Esophagus (tissue), 2 donors: ENCODE data around the gene CFAP57. TPM values are rescaled to one million over a fixed set of nuclear protein-coding genes. Genes with fewer than 3 reads are reported as not detected.
A peak's percentile ranks its signal among the peaks of the same experiment; 100 is the strongest.

Source experiments
- H3K27ac ChIP-seq, 2 donors: one replicate each; pipeline ENCODE4 v1.5.1; 2013; ENCODE audit warnings: low read depth in 2 of 2, mild to moderate bottlenecking in 2 of 2, inconsistent platforms in 1 of 2, low read length in 1 of 2, moderate library complexity in 1 of 2
- H3K27me3 ChIP-seq, 2 donors: one replicate each; pipeline ENCODE4 v1.6.1; 2013; ENCODE audit warnings: low read length in 2 of 2, control low read depth in 1 of 2, mild to moderate bottlenecking in 1 of 2; ENCODE audit not compliant: insufficient read depth in 2 of 2, control insufficient read depth in 1 of 2
- H3K36me3 ChIP-seq, 2 donors: one replicate each; pipeline ENCODE4 v1.6.1; 2013; ENCODE audit warnings: low read length in 1 of 2; ENCODE audit not compliant: control insufficient read depth in 2 of 2, insufficient read depth in 2 of 2
- H3K4me1 ChIP-seq, 2 donors: one replicate each; pipeline ENCODE4 v1.6.1; 2013; ENCODE audit warnings: low read length in 1 of 2; ENCODE audit not compliant: control insufficient read depth in 2 of 2, insufficient read depth in 2 of 2
- H3K4me3 ChIP-seq, 2 donors: one replicate each; pipeline ENCODE4 v1.5.1; 2013; ENCODE audit warnings: low read length in 2 of 2, mild to moderate bottlenecking in 2 of 2, low read depth in 1 of 2, moderate library complexity in 1 of 2
- H3K9me3 ChIP-seq, 2 donors: one replicate each; pipeline ENCODE4 v1.6.1; 2013; ENCODE audit warnings: mild to moderate bottlenecking in 2 of 2, low read depth in 1 of 2, low read length in 1 of 2, moderate library complexity in 1 of 2; ENCODE audit not compliant: control insufficient read depth in 2 of 2, insufficient read depth in 1 of 2
- WGBS, 2 donors: extraction: QIAGEN DNeasy Blood & Tissue Kit; methylation state at CpG; one replicate each; pipeline ENCODE4 v1.1.7; 2013; 5-methylcytosine and 5-hydroxymethylcytosine counted together
- polyA plus RNA-seq, 2 donors: library from polyadenylated mRNA; stranded (reverse); fragments of 200-250 nt; gene quantifications; one replicate each; pipeline ENCODE4 v1.2.3, GENCODE V29; 2013
- donor health status: healthy with polysubstance abuse.
- donor health status: Bipolar disorder and iron deficiency.

The CFAP57 gene
- polyA plus RNA-seq, 2 donors = 0.02 to 0.06 TPM

DNA sequence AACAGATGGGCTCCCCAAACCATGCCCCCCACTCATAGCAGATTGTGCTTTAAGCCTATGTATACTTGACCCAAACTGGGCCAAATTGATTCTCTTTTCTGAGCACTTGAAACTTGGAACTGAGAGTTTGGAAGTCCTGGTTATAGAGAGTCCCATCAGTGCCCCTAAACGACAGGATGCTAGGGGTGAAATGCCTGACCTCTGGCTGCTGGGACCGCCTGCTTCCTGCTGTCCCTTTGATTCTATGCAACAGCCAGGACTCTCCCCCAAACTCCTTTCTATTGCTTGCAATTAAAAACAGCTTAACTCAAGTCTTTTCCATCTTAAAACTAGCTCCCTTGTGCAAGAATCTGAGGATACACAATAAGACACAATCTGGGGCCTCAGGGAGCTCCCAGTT lies 108.6 kb downstream of the CFAP57 start:
- Histone ChIP-seq H3K4me3 (no peak overlapping the region), H3K9me3 (no peaks in the 10 kb centered on the region), H3K36me3 (peaks cover 0 to 2% of the 10 kb centered on the region in 2 donors), H3K27ac (no peak overlapping the region), H3K27me3 (no peaks in the 10 kb centered on the region), H3K4me1 (peaks cover 0 to 7% of the 10 kb centered on the region in 2 donors)
- WGBS, 2 donors = 50 to 65% methylated on average over 2 of the region's 2 CpGs

DNA sequence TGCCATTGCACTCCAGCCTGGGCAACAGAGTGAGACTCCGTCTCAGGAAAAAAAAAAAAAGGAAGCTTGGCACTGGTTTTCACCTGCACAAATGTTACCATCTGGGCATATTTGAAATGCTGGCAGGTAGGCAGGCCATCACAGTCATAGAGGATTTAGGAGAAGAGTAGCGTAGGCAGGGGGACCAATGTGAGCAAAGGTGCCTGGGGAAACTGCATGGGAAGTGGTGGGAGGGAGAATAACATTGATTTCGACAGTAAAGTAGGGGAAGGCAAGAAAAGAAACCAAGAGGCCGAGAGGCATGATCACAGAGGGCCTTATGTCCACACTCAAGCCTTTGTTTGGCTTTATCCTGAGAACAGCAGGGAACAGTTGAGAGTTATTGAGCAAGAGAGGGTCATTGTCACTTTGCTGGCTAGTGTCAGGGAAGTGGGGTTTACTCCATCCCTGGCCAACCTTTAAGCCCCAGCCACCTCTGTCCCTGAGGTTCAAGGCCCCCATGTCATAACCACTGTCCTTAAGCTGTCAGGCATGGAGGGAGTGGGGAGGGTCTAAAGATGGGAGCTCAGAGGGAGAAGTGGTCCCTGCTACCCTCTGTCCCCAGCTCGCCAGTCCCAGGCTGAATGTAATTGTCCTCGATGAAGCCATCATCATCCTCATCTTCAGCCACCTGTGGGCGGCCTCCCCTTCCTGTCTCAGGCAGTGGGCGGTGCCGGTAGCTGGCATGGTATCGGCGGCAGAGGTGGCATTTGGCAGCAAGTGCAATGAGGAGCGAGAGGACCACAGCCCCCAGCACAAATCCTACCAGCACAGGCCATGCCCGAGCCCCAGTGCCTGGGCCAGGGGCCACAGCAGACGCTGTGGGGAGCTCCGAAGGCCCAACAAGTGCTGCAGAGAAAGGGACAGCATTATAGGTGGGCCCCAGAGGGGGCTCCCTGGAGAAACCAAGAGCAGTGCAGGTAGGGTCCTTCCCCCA lies 110.4 kb downstream of the CFAP57 start:
- WGBS, 2 donors = 82 to 84% methylated on average over 15 of the region's 15 CpGs
- Histone ChIP-seq H3K4me1 (peaks cover 0 to 9% of the 10 kb centered on the region in 2 donors), H3K9me3 (no peaks in the 10 kb centered on the region), H3K36me3 (peaks cover 0 to 2% of the 10 kb centered on the region in 2 donors), H3K4me3 (no peak overlapping the region), H3K27ac (no peak overlapping the region), H3K27me3 (no peaks in the 10 kb centered on the region)

DNA sequence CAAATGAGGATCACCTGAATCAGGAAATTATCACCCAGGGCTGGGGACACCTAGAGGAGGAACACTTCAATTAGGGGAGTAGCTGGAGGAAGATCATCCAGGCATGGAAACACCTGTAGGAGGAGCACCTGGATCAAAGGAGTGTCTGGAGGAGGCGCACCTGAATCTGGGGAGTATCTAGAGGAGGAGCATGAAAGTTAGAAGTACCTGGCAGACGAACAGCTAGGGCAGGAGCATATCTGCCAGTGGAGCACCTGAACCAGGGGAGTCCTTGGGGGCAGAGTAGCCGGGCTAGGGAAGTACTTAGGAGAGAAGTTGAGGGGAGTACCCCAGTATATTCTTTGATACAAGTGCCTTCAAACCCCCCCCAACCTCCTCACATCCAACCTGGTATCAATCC lies 111.9 kb downstream of the CFAP57 start:
- 62 to 88% methylated on average over 3 of the region's 3 CpGs for WGBS, 2 donors

DNA sequence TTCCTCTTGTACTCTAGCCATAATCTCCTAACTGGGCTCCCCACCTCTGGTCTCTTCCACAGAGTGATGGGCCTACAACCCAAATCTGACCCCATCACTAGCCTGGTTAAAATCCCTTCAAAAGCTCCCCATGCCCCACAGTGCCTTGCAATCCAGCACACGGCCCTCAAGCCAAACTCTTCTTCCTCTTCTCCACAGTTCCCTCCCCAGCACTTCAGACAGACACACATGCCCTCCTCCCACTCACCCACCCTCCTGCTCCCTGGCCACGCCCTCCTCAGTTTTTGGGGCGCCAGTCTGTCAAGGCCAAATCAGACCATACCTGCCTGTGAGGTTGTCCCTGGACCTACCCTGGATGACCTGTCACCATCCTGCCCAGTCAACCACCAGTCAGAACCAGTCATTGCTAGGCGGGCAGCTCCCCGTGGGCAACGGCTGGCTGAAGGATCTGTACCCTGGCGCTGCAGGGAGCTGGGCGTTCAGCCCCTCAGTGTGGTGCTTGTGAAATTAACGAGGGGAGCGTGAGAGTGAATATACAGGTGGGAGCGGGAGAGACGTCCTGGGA lies 112.5 kb downstream of the CFAP57 start:
- Histone ChIP-seq H3K27ac (peak overlapping the region; percentile 49 to 81), H3K27me3 (no peaks in the 10 kb centered on the region), H3K36me3 (peaks cover 0 to 2% of the 10 kb centered on the region in 2 donors), H3K4me3 (peak overlapping the region; percentile 57 to 59), H3K9me3 (no peaks in the 10 kb centered on the region), H3K4me1 (peaks cover 0 to 9% of the 10 kb centered on the region in 2 donors)
- WGBS, 2 donors = 48 to 63% methylated on average over 12 of the region's 12 CpGs

More for the DNA sequence above, 111.9 kb downstream of the CFAP57 start:
- Histone ChIP-seq H3K4me3 (peak overlapping the region in 1 of 2 donors; percentile 57), H3K36me3 (peaks cover 0 to 2% of the 10 kb centered on the region in 2 donors), H3K27ac (no peak overlapping the region), H3K4me1 (peaks cover 0 to 9% of the 10 kb centered on the region in 2 donors), H3K27me3 (no peaks in the 10 kb centered on the region), H3K9me3 (no peaks in the 10 kb centered on the region)

DNA sequence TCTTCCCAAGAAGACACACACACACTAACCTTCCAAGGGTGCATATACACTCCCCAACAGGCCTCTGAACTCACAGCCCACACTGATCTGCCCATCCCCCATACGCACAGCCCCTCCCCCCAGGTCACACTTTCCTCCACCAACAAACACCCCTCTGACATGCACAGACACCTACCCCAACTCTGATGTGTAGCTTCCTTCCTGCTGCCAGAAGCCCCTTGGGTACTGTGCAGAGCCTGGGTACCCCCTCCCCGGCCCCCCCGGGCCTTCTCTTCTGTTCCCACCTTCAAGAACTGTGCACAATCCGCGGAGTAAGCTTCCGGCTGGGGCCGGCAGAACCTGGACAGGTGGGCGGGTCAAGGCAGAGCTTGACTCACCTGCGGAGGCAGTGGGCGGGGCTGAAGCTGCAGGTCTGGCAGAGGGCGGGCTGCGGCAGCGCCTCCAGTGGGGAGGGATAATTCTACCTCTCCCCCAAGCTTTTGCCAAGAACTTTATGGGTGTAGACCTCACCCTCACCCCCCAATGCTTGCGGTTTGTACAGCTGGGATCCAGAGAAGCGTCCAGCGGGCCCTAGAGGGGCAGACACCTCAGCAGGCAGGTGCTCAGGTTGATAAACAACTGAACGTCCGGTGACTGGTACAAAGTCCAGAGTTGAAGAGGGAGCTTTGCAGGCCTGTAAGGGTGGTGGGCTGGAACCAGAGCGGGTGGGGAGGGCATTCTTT lies 113.3 kb downstream of the CFAP57 start, which contains the start of gene C1orf210:
C1orf210 (minus strand) TSS at position 313 of the 722 bp plus-strand sequence. CDS start 2,311 bp downstream, outside the sequence.
- no peaks in the 10 kb centered on the region for H3K27me3 ChIP-seq
- peak within 1 kb of the TSS; percentile 57 to 59 for H3K4me3 ChIP-seq
- H3K27ac ChIP-seq = peak within 1 kb of the TSS; percentile 49 to 81
- no peaks in the 10 kb centered on the region for H3K9me3 ChIP-seq
- peaks cover 1 to 9% of the 10 kb centered on the region in 2 donors for H3K4me1 ChIP-seq
- WGBS, 2 donors = 29 to 30% methylated on average over 19 of the region's 19 CpGs
- peaks cover 0 to 2% of the 10 kb centered on the region in 2 donors for H3K36me3 ChIP-seq

DNA sequence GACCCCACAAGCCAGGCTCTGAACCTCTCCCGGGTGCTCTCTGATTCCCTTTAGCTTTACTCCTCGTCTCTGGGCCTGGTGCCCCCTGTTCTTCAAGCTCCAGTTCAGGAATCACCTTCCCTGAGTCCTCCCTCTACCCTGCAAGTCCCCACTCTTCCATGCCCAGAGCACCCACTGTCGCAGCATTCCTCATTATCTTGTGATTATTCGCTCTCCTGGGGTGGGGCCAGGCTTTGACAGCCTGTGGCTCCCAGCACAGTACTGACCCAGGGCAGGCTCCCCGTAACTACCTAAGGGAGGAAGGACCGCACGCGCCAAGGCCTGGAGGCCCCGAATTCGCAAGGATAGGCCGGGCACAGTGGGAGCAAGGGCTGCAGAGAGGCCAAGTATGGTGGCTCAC lies 114.0 kb downstream of the CFAP57 start:
- no peaks in the 10 kb centered on the region for H3K9me3 ChIP-seq
- H3K27ac ChIP-seq = no peak overlapping the region
- H3K4me3 ChIP-seq = peak overlapping the region in 1 of 2 donors; percentile 7
- H3K27me3 ChIP-seq = no peaks in the 10 kb centered on the region
- WGBS, 2 donors = 75 to 85% methylated on average over 11 of the region's 11 CpGs
- peaks cover 0 to 2% of the 10 kb centered on the region in 2 donors for H3K36me3 ChIP-seq
- H3K4me1 ChIP-seq = peaks cover 2 to 9% of the 10 kb centered on the region in 2 donors

DNA sequence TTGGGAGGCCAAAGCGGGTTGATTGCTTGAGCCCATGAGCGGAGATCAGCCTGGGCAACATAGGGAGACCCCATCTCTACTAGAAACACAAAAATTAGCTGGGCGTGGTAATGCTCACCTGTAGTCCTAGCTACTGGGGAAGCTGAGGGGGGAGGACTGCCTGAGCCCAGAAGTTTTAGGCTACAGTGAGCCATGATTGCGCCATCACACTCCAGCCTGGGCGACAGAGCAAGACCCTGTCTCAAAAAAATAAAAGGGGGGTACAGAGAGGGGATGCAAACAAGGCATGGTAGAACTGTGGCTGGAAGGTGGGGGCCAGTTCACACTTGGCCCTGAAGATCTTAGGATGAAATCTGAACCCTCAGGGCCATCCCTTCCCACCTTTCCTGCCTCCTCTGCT lies 114.4 kb downstream of the CFAP57 start:
- Histone ChIP-seq H3K27ac (no peak overlapping the region), H3K4me3 (no peak overlapping the region), H3K36me3 (peaks cover 0 to 2% of the 10 kb centered on the region in 2 donors), H3K4me1 (peaks cover 2 to 9% of the 10 kb centered on the region in 2 donors), H3K27me3 (no peaks in the 10 kb centered on the region), H3K9me3 (no peaks in the 10 kb centered on the region)
- WGBS, 2 donors = 96 to 98% methylated on average over 5 of the region's 5 CpGs

DNA sequence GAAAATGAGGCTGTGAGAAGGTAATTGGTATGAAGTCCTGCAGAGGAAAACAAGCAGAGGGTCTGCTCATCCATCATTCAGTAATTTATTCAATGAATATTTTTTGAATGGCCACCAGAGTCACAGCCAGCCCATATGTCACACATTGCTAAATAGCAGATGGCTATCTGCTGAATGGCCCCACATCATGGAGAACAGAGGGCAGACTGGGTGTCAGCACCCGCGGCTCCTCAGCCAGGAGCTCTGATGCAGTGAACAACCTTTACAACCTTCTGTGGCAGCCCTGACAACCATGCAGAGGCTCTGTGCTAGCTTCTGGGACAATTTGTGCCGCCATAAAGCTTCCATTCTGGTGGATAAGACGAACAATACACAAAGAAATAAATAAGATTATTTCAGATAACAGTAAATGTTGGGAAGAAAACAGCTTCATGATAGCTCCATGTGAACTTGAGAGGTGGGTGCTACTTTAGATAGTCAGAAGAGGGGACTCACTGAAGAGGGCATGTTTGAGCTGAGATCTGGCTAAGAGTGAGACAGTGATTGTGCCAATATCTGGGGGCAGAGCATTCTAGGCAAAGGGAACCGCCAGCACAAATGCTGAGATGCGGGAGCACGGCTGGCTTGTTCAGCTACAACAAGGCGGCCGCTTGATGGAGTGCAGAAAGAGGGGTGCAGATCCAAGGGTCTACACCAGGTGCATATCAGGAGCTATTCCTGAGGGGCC lies 116.1 kb downstream of the CFAP57 start:
- no peaks in the 10 kb centered on the region for H3K27me3 ChIP-seq
- no peaks in the 10 kb centered on the region for H3K36me3 ChIP-seq
- H3K9me3 ChIP-seq = no peaks in the 10 kb centered on the region
- WGBS, 2 donors = 88% methylated on average over 9 of the region's 9 CpGs
- H3K4me1 ChIP-seq = peaks cover 2 to 9% of the 10 kb centered on the region in 2 donors
- H3K4me3 ChIP-seq = no peak overlapping the region
- no peak overlapping the region for H3K27ac ChIP-seq
